T-helper 1 cell (primary cell): ENCODE data around the gene OPRM1.

ENCODE experiments used
- DNase-seq, 5 donors: peaks; one replicate each; pipeline ENCODE4 v3.0.0-alpha.2; 2012 to 2020

OPRM1 gene

DNA sequence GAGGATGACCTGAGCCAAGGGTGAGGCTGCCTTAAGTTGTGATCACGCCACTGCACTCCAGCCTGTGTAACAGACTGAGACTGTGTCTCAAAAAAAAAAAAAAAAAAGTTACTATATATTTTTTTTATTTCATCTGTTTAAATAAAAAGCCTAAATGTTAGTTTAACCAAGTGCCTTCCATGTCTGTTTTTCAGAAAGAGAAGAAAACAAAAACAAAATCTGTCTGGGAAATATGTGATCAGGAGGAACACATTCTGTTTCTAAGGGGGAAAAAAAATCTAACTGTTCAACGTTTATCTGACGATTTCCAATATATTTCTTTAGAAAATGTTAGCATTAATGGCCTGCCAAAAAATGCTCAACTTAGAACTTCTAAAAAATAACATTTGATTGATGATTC is 170.5 kb downstream of the OPRM1 start:
- no peak for DNase-seq

GRCh38 chr6:154210678-154211077 is 171.6 kb downstream of the OPRM1 start:
- no peak for DNase-seq

DNA sequence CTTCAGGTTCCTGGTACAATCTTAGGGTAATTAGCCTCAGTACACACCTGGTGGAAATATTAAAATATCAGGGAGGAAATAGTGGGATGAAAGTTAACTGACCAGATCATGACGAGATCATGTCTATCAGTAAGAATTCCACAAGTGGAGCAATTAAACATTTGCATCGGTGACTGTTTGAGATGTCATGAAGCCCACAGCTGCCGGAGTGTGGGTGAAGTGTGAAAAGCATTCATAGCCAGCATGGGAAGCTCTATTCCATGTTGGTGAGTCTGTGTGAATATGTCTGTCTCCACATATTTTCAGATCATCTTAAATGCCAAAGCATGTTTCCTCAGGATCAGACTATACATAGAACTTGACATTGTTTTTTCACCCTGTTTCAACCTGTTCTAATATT is 174.7 kb downstream of the OPRM1 start:
- no peak for DNase-seq

DNA sequence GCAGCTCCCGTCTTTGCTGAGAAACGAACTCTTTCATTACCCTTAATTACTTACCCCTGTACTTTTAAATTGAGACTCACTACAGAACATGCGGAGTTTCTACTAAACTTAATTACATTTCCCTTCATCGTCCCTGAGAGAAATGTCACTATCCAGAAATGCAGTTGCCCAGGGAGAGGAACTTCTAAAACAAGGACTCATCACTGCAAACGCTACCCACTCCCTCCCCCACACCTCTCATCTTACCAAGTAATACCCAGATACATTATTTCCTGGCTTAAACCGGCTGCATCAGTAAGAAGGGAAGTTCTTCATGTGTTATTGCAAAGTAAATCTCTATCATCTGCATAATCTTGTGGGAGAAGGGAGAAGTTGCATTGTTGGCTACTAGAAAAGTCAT is 179.3 kb downstream of the OPRM1 start:
- no peak for DNase-seq

GRCh38 chr6:154218787-154219186 is 179.7 kb downstream of the OPRM1 start:
- DNase-seq: no peak

- DNase-seq: no peak
Observed at GRCh38 chr6:154219250-154219649, 180.2 kb downstream of the OPRM1 start.

DNA sequence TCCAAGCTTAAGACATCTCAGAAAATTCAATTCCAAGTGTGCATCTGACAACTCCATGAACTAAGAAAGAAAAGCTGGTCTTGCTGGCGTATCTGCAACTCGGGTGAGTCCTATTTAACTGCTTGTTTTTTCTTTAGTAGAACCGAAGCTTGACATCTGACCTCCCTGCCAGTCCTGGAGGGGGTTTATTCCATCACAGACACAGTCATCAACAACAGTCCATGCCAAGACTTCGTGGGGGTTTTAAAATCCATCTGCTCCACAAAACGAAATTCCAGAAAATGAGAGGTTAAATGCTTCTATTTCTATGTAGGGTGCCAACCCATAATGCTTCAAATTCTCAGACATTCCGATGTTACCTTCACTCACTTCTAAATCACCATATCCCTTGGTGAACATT is 183.7 kb downstream of the OPRM1 start:
- no peak for DNase-seq

DNA sequence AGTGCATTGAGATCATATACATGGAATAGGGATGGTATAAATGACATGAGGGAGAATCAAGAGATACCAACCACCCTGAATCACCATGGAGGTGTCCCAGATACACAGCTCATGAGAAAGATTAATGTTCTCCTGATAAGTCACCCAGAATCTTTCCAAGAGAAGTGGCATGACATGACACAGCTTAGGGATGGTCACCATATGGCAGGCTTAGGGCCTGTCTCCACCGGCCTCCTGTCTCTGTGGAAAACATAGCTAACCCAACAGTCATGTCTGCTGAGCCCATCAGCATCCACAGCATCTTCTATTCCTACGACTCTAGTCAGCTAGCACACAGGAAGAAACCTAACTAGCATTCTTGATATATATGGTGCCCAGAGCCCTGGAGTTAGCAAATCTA is 184.3 kb downstream of the OPRM1 start:
- DNase-seq: no peak

DNA sequence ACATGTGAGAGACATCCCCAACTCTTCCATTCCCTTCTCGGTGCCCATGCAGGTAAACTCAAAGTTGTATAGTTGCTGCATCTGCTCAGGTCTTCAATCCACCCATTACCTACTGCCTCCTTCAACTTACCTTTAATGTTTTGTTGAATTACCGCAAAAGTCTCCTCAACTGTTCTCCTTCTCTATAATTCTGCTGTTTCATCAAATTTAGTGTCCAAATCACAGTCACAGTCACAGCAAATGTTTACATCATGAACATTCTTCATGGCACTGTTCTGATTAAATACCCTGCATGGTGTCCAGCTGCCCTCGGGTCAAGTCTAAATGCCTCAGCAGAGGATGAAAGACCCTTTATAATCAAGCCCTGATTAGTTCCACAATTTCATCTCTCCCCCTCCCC is 187.4 kb downstream of the OPRM1 start:
- DNase-seq: no peak

DNA sequence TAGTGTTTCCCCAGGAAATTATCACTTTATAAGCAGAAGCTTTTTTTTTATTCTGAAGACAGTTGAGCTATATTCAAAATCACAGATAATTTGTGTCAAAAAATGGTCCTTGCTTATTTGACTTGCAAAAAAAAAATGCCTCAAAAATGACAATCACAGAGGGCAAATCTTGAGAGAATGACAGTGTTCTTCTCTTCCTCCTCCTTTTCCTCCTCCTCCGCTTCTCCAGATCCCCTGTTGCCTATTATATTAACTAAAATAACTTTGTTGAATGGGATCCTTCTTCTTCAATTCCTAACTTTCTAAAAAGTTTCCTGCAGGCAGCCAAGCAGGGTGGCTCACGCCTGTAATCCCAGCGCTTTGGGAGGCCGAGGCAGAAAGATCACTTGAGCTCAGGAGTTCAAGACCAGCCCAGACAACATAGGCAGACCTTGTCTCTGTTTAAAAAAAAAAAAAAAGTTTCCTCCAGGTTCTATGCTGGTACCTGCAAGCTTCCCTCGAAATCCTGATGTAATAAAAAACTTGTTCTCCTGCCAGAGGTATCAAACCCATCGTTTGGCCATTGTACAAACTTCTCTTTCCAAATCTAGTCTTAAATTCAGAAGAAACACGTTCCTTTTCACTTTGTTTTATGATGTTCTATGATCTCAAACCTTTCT is 189.0 kb downstream of the OPRM1 start:
- no peak for DNase-seq

DNA sequence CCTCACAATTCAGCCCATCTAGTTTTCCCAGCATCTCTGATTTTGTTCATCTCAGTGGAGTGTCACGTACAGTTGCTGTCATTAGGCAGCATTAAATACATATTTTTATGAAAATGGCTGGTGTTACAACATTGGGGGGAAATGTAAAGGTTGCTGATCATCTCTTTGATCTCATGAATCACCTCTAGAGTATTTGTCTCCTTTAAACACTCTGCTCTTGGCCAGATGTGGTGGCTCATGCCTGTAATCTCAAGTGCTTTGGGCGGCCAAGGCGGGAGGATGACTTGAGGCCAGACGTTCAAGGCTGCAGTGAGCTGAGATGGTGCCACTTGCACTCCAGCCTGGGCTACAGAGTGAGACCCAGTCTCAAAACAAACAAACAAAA is 189.5 kb downstream of the OPRM1 start:
- DNase-seq: no peak

- peak in 1 of 5 donors; percentile 85 for DNase-seq
Observed at GRCh38 chr6:154229786-154230185, 190.7 kb downstream of the OPRM1 start.

DNA sequence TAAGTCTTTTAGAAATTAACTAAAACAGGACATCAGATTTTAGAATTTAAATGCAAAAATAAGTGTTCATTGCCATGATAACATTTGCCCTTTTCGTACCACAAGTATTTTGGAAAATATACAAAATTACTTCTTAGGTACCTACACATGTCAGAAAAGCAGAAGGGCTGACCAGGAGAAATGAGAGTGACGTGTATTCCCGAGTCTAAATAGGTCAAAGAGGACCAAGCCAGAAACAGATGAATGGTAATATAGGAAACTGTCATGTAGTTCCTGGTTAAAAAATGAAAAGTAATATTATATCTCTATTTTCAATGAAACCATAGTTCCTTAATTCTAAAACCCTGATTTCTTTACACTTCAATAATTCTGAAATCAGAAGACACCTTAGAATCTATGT is 191.4 kb downstream of the OPRM1 start:
- DNase-seq: no peak

- DNase-seq: no peak
Observed at GRCh38 chr6:154230910-154231595, 192.0 kb downstream of the OPRM1 start.

- no peak for DNase-seq
Observed at GRCh38 chr6:154232013-154232910, 193.2 kb downstream of the OPRM1 start.

- no peak for DNase-seq
Observed at GRCh38 chr6:154233383-154233782, 194.3 kb downstream of the OPRM1 start.

GRCh38 chr6:154234019-154234772 is 195.2 kb downstream of the OPRM1 start:
- no peak for DNase-seq

DNA sequence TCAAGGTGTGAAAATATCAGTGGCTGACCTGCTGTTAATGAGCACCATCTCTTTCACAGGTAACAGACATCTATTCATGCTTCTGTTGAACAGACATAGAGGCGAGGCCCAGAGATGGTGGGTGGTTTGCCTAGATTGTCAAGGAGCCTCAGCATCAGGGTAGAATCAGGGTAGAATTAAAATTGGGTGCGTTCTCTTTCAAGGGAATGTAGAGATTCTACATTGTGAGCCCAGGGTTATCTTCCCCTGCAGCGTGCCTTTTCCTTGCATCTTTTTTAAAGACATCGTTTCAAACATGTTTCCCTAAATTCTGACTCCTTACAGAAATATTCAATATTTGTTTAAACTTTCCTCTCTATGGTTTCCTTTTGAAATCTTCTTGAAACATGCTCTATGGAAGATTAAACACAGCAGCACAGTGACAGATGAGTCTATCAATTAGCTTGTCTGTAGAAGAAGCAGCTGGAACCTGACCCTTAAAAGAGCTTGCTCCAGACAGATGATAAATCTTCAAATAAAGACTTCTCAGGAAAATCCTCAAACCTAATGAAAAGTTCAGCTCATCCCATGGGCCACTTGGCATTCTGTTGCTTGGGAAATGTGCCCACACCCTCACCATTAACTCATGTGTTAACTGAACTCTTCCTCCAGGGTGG is 197.7 kb downstream of the OPRM1 start:
- DNase-seq: no peak

GRCh38 chr6:154238831-154239230 is 199.8 kb downstream of the OPRM1 start:
- DNase-seq: no peak

DNA sequence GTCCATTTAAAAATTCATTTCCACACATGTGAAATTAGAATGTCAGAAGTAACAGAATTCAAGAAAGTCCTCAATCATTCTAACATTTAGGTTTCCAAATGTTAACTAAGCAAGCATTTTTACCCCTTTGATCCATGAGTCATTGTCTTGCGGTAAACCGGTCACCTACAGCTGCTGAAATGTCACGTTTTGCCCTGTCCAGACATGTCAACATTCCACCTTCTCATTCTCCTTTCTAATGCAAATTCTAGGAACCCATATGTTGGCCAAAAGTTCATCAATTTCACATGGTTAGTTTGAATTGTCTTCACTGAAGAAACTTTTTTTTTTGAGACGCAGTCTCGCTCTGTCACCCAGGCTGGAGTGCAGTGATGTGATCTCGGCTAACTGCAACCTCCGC is 200.4 kb downstream of the OPRM1 start:
- DNase-seq: peak in 1 of 5 donors; percentile 34

- DNase-seq: peak in 1 of 5 donors; percentile 70
Observed at GRCh38 chr6:154241061-154241460, 202.0 kb downstream of the OPRM1 start.

DNA sequence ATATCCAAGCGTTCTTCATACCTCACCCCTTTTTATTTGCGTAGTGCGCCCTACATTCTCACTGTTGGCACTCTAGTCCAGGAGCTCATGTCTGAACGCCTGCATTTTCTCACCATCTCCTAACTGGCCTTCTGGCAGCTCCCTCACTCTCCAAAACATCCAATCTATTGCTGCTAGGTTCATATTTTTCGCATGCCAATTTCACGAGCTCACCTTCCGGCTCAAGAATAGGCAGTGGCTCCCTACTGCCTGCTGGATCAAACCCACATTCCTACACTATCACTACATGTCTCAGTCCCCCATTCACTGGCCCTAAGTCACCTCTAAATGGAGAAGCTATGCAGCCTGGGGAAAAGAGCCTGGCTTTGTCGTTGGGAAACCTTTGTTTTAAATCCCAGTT is 202.5 kb downstream of the OPRM1 start:
- no peak for DNase-seq
